ENCODE measurements around the gene PRIMA1.

GRCh38 chr14:93706360-93706955 lies 81.8 kb downstream of the PRIMA1 start:
- TF ChIP-seq GATA3 (IDR thresholded peaks at IDR 0.05; ENCODE audit: low read depth, low read length) (no peak), GATA2 (IDR thresholded peaks at IDR 0.05; ENCODE audit: low read depth, low read length) (no peak)
